Activated gamma-delta T cell treated with anti-CD3 and anti-CD28 coated beads, Interleukin-2, amount 50 U/mL, for 16 hours (primary cell): ENCODE data around the gene SLC14A1.

Experiments
- DNase-seq: peaks from one replicate; pipeline ENCODE4 v3.0.0-alpha.2; 2020; ENCODE audit warnings: low read depth

Gene SLC14A1

GRCh38 chr18:45722899-45723298 lies 1.1 kb upstream of the SLC14A1 start:
- peak; percentile 43 for DNase-seq

- no peak for DNase-seq
Observed at GRCh38 chr18:45724601-45725000, 620 bp downstream of the SLC14A1 start.

- no peak for DNase-seq
Observed at GRCh38 chr18:45725336-45725735, 1.4 kb downstream of the SLC14A1 start.

- no peak for DNase-seq
Observed at GRCh38 chr18:45726603-45727002, 2.6 kb downstream of the SLC14A1 start.

GRCh38 chr18:45727068-45727467 lies 3.1 kb downstream of the SLC14A1 start:
- DNase-seq, result no peak

GRCh38 chr18:45728336-45729010 lies 4.5 kb downstream of the SLC14A1 start:
- DNase-seq, result no peak

GRCh38 chr18:45730832-45731575 lies 7.0 kb downstream of the SLC14A1 start:
- DNase-seq, result no peak

GRCh38 chr18:45731716-45732115 lies 7.7 kb downstream of the SLC14A1 start:
- DNase-seq, result no peak

- no peak for DNase-seq
Observed at GRCh38 chr18:45733535-45733934, 9.6 kb downstream of the SLC14A1 start.

- no peak for DNase-seq
Observed at GRCh38 chr18:45734505-45734904, 10.5 kb downstream of the SLC14A1 start.

- no peak for DNase-seq
Observed at GRCh38 chr18:45734944-45735343, 11.0 kb downstream of the SLC14A1 start.

GRCh38 chr18:45738660-45739059 lies 14.7 kb downstream of the SLC14A1 start:
- no peak for DNase-seq

GRCh38 chr18:45739268-45739667 lies 15.3 kb downstream of the SLC14A1 start:
- no peak for DNase-seq

- no peak for DNase-seq
Observed at GRCh38 chr18:45739848-45740247, 15.9 kb downstream of the SLC14A1 start.

- DNase-seq, result no peak
Observed at GRCh38 chr18:45741056-45741455, 17.1 kb downstream of the SLC14A1 start.

- DNase-seq, result no peak
Observed at GRCh38 chr18:45745817-45746461, 22.0 kb downstream of the SLC14A1 start.

- no peak for DNase-seq
Observed at GRCh38 chr18:45748501-45748900, 24.5 kb downstream of the SLC14A1 start.

GRCh38 chr18:45749918-45750689 lies 26.1 kb downstream of the SLC14A1 start:
- DNase-seq, result no peak

GRCh38 chr18:45751766-45752165 lies 27.8 kb downstream of the SLC14A1 start:
- no peak for DNase-seq

GRCh38 chr18:45752681-45753080 lies 28.7 kb downstream of the SLC14A1 start:
- DNase-seq, result no peak

- no peak for DNase-seq
Observed at GRCh38 chr18:45753286-45753685, 29.3 kb downstream of the SLC14A1 start.

- no peak for DNase-seq
Observed at GRCh38 chr18:45755934-45756333, 32.0 kb downstream of the SLC14A1 start.
